Measurements from ENCODE around the gene NUDT8. TPM values are rescaled to one million over a fixed set of nuclear protein-coding genes. Genes with fewer than 3 reads are reported as not detected.
"Not testable (repeated sequence)": the region's sequence is repeated elsewhere in the genome, so short reads cannot be mapped to it uniquely, and the experiment has no call there.

The NUDT8 gene
- total RNA-seq, 4 donors from 2014 or later = 3.5 to 7.6 TPM; not detected in 2

GRCh38 chr11:67607507-67607906, 22.2 kb downstream of the NUDT8 start:
- no peak for DNase-seq
- peak overlapping the region; percentile 76 to 83 for H3K27ac ChIP-seq
- TF ChIP-seq POLR2A (IDR thresholded peaks at IDR 0.05) = no peak
- TF ChIP-seq CTCF (IDR thresholded peaks at IDR 0.05) = no peak
- no peaks in the 10 kb centered on the region for H3K9me3 ChIP-seq
- peak overlapping the region; percentile 79 to 91 for H3K4me3 ChIP-seq
- no peaks in the 10 kb centered on the region for H3K36me3 ChIP-seq
- H3K4me1 ChIP-seq = peaks cover 7 to 8% of the 10 kb centered on the region in 2 donors
- intact Hi-C loops (cut with DNase I; ENCODE audit: low total_unique reads) = no loop called here
- H3K27me3 ChIP-seq = no peaks in the 10 kb centered on the region

DNA sequence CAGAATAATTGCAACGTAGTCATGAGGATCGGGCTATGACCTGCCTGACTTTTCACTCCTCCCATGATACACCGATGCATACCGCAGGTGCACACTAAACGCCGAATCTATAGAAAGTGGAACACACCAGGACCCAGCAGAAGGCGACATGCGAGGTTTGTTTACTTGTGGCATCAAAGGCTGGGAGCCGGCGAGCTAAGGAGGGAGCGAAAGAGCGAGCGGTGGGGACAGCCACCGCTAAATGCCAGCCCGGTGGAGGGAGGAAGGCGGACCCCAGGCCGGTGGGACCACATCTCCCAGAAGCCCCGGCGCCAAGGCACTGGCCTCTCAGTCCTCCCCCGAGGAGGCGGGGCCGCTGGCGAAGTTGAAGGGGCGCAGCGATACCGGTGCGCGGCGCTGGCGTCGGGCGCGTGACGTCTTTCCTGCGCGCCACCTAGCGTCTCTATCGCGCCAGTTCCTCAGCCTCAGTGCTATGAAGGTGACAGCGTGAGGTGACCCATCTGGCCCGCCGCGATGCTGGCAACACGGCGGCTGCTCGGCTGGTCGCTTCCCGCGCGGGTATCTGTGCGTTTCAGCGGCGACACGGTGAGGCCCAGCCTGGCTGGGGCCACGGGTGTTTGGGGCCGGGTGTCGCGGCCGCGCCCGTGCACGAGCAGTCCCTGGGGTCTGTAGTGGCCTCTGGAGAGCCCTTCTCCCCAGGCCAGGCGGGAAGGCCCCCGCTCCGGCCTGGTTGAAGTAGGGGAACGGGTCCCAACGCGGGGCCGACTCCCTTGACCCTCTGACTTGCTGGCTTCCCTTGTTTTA, 23.0 kb downstream of the NUDT8 start, which contains the start of gene NDUFV1:
Gene NDUFV1, plus strand, starts transcription at position 445 of the 804 bp plus-strand sequence. Its CDS starts 69 bp downstream, at position 514.
- TF ChIP-seq POLR2A (IDR thresholded peaks at IDR 0.05) = peak; percentile 37 to 69
- TF ChIP-seq CTCF (IDR thresholded peaks at IDR 0.05) = peak; percentile 67 to 90 (median 82)
- H3K36me3 ChIP-seq = no peaks in the 10 kb centered on the region
- H3K4me3 ChIP-seq = peak within 1 kb of the TSS; percentile 79 to 91
- H3K4me1 ChIP-seq = peaks cover 7 to 8% of the 10 kb centered on the region in 2 donors
- no peaks in the 10 kb centered on the region for H3K27me3 ChIP-seq
- DNase-seq = peak; percentile 96
- peak within 1 kb of the TSS; percentile 76 to 83 for H3K27ac ChIP-seq
- no peaks in the 10 kb centered on the region for H3K9me3 ChIP-seq
- intact Hi-C loops (cut with DNase I; ENCODE audit: low total_unique reads) = no loop called here

DNA sequence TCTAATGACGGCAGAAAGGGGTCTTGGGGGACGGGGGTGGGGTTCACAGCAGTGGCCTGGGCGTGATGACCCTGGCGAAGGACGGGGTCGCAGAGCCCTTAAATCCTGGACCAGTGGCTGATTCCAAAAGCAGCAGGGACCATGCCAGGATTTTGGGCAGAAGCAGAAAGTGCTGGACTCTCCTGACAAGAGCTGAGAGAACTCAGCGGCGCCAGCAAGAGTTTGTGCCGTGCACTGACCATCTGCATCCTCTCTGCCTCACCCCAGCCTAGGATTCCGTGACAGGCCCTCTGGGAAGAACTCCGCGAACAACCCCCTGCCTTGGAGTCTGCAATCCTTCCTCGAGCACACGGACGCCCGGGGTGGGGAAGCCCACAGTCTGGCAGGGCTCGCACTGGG, 23.6 kb downstream of the NUDT8 start:
- intact Hi-C loops (cut with DNase I; ENCODE audit: low total_unique reads) = no loop called here
- DNase-seq = no peak
- Histone ChIP-seq H3K27ac (peak overlapping the region; percentile 76 to 83), H3K36me3 (no peaks in the 10 kb centered on the region), H3K4me3 (peak overlapping the region; percentile 79 to 91), H3K9me3 (no peaks in the 10 kb centered on the region), H3K4me1 (peaks cover 7 to 8% of the 10 kb centered on the region in 2 donors), H3K27me3 (no peaks in the 10 kb centered on the region)
- TF ChIP-seq CTCF (IDR thresholded peaks at IDR 0.05) = no peak
- TF ChIP-seq POLR2A (IDR thresholded peaks at IDR 0.05) = no peak

GRCh38 chr11:67605231-67606011, 24.3 kb downstream of the NUDT8 start:
- Histone ChIP-seq H3K9me3 (no peaks in the 10 kb centered on the region), H3K4me3 (no peak overlapping the region), H3K27ac (no peak overlapping the region), H3K27me3 (no peaks in the 10 kb centered on the region), H3K4me1 (peaks cover 7 to 8% of the 10 kb centered on the region in 2 donors), H3K36me3 (no peaks in the 10 kb centered on the region)
- intact Hi-C loops (cut with DNase I; ENCODE audit: low total_unique reads) = no loop called here
- peak in 1 of 2 donors; percentile 27 for DNase-seq
- TF ChIP-seq CTCF (IDR thresholded peaks at IDR 0.05) (no peak), POLR2A (IDR thresholded peaks at IDR 0.05) (no peak)

DNA sequence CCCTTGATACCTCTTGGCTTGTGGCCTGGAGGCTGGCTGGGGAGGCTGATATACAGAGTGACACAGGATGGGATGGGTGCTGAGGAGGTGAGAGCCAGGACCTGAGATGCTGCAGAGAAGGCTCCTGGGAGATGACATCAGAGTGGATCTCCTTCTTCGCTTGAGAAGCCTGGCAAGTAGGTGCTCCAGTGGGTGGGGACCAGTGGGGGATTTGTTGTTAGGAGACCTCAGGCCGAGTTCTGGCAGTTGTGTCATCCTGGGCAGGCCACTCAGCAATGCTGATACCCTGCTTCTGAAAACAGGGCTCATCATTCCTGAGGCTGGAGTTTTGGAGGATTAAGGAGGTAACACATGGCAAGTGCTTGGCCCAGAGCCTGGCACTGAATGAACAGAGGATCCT, 24.9 kb downstream of the NUDT8 start:
- no peak overlapping the region for H3K27ac ChIP-seq
- intact Hi-C loops (cut with DNase I; ENCODE audit: low total_unique reads) = no loop called here
- H3K4me3 ChIP-seq = no peak overlapping the region
- H3K36me3 ChIP-seq = no peaks in the 10 kb centered on the region
- H3K9me3 ChIP-seq = no peaks in the 10 kb centered on the region
- no peak for TF ChIP-seq POLR2A (IDR thresholded peaks at IDR 0.05)
- no peak for TF ChIP-seq CTCF (IDR thresholded peaks at IDR 0.05)
- no peak for DNase-seq
- no peaks in the 10 kb centered on the region for H3K27me3 ChIP-seq
- peaks cover 7 to 8% of the 10 kb centered on the region in 2 donors for H3K4me1 ChIP-seq

GRCh38 chr11:67604119-67604518, 25.6 kb downstream of the NUDT8 start:
- DNase-seq; H3K27me3 ChIP-seq; H3K4me3 ChIP-seq; intact Hi-C loops (cut with DNase I; ENCODE audit: low total_unique reads); H3K4me1 ChIP-seq; H3K36me3 ChIP-seq; H3K27ac ChIP-seq; H3K9me3 ChIP-seq: not testable (repeated sequence)
